K562 (cell line): ENCODE results near the gene DNASE1L3.
"Not testable (repeated sequence)": the region's sequence is repeated elsewhere in the genome, so short reads cannot be mapped to it uniquely, and the experiment has no call there.

Source experiments
- BRD9 ChIP-seq: fragments of 450-650 bp; IDR thresholded peaks from 2 replicates; pipeline ENCODE4 v1.6.1; 2018; ENCODE audit warnings: low read depth; ENCODE audit not compliant: partially characterized antibody
- CAMTA2 ChIP-seq: fragments of 250-450 bp; sonication (Bioruptor Pico); conservative IDR thresholded peaks from 2 replicates; pipeline ENCODE4 v1.5.1; 2022
- CHD2 ChIP-seq: IDR thresholded peaks from 2 replicates; pipeline ENCODE4 v1.6.1; 2011; ENCODE audit warnings: low read depth, low read length
- FOXP1 ChIP-seq: sonication (generic); formaldehyde crosslinking; IDR thresholded peaks from 2 replicates; pipeline ENCODE4 v1.8.0; 2022; ENCODE audit warnings: mild to moderate bottlenecking, missing genetic modification reagents
- NR1H2 ChIP-seq: sonication (generic); formaldehyde crosslinking; IDR thresholded peaks from 2 replicates; pipeline ENCODE4 v1.4.0; 2020; ENCODE audit warnings: mild to moderate bottlenecking, missing genetic modification reagents
- POLR2AphosphoS5 ChIP-seq: IDR thresholded peaks from 2 replicates; pipeline ENCODE4 v1.6.1; 2011; ENCODE audit warnings: mild to moderate bottlenecking, low read depth, low read length, moderate library complexity; ENCODE audit not compliant: control insufficient read depth, insufficient read depth
- RCOR1 ChIP-seq, 2 experiments: IDR thresholded peaks; 2 replicates each; pipeline ENCODE4 v1.6.1; 2012; ENCODE audit warnings: low read depth in 2 of 2, low read length in 2 of 2, borderline replicate concordance in 1 of 2, improper control_type of control experiment in 1 of 2
- SMC3 ChIP-seq: conservative IDR thresholded peaks from 2 replicates; pipeline ENCODE4 v1.6.1; 2011; ENCODE audit warnings: low read depth, low read length, improper control_type of control experiment; ENCODE audit not compliant: insufficient read depth
- SREBF1 ChIP-seq: fragments of 150-350 bp; IDR thresholded peaks from 2 replicates; pipeline ENCODE4 v1.6.1; 2014; ENCODE audit warnings: antibody characterized with exemption, low read depth, low read length, borderline replicate concordance
- ZNF121 ChIP-seq: sonication (generic); formaldehyde crosslinking; conservative IDR thresholded peaks from 2 replicates; pipeline ENCODE4 v1.8.0; 2022; ENCODE audit warnings: missing genetic modification reagents
- ZNF24 ChIP-seq: fragments of 450-650 bp; IDR thresholded peaks from 2 replicates; pipeline ENCODE4 v1.6.1; 2016
- TF ChIP-seq, protein P1 (sequence below), 3 experiments: IDR thresholded peaks in 2 of 3; conservative IDR thresholded peaks in 1 of 3; 2 replicates each; pipeline ENCODE4 v1.5.1; 2011 to 2012; ENCODE audit warnings: low read length in 3 of 3, mild to moderate bottlenecking in 3 of 3, control low read depth in 2 of 3, improper control_type of control experiment in 1 of 3, inconsistent platforms in 1 of 3, low read depth in 1 of 3, mixed read lengths in 1 of 3, moderate library complexity in 1 of 3; ENCODE audit not compliant: insufficient read depth in 2 of 3
- TF ChIP-seq, protein P2 (sequence below): fragments of 450-650 bp; formaldehyde crosslinking; IDR thresholded peaks from 2 replicates; pipeline ENCODE4 v1.4.0; 2022; ENCODE audit warnings: missing genetic modification characterization

- not testable (repeated sequence) for TF ChIP-seq FOXP1 (CRISPR knock-in tag); ZNF24; BRD9; CHD2; ZNF121 (CRISPR knock-in tag); RCOR1 (IDR thresholded peaks at IDR 0.05; ENCODE audit: borderline replicate concordance in 1 of 2, low read depth in 2 of 2, low read length in 2 of 2); CAMTA2; NR1H2 (CRISPR knock-in tag); SREBF1; SMC3; POLR2AphosphoS5
- TF ChIP-seq, protein P1, sequence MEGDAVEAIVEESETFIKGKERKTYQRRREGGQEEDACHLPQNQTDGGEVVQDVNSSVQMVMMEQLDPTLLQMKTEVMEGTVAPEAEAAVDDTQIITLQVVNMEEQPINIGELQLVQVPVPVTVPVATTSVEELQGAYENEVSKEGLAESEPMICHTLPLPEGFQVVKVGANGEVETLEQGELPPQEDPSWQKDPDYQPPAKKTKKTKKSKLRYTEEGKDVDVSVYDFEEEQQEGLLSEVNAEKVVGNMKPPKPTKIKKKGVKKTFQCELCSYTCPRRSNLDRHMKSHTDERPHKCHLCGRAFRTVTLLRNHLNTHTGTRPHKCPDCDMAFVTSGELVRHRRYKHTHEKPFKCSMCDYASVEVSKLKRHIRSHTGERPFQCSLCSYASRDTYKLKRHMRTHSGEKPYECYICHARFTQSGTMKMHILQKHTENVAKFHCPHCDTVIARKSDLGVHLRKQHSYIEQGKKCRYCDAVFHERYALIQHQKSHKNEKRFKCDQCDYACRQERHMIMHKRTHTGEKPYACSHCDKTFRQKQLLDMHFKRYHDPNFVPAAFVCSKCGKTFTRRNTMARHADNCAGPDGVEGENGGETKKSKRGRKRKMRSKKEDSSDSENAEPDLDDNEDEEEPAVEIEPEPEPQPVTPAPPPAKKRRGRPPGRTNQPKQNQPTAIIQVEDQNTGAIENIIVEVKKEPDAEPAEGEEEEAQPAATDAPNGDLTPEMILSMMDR (IDR thresholded peaks at IDR 0.05 in 2 of 3, conservative IDR thresholded peaks at IDR 0.05 in 1 of 3; ENCODE audit: insufficient read depth in 2 of 3, low read depth in 1 of 3, low read length in 3 of 3): not testable (repeated sequence)
- TF ChIP-seq, protein P2, sequence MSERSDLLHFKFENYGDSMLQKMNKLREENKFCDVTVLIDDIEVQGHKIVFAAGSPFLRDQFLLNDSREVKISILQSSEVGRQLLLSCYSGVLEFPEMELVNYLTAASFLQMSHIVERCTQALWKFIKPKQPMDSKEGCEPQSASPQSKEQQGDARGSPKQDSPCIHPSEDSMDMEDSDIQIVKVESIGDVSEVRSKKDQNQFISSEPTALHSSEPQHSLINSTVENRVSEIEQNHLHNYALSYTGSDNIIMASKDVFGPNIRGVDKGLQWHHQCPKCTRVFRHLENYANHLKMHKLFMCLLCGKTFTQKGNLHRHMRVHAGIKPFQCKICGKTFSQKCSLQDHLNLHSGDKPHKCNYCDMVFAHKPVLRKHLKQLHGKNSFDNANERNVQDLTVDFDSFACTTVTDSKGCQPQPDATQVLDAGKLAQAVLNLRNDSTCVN (CRISPR knock-in tag): not testable (repeated sequence)
Measured at GRCh38 chr3:58242860-58243259, 32.1 kb upstream of the DNASE1L3 start.
